Eye (tissue), 1 donor: ENCODE results near the gene CLCF1.

Experiments used
- DNase-seq: peaks from one replicate; pipeline ENCODE4 v3.0.0-alpha.2; 2015

CLCF1 gene

DNA sequence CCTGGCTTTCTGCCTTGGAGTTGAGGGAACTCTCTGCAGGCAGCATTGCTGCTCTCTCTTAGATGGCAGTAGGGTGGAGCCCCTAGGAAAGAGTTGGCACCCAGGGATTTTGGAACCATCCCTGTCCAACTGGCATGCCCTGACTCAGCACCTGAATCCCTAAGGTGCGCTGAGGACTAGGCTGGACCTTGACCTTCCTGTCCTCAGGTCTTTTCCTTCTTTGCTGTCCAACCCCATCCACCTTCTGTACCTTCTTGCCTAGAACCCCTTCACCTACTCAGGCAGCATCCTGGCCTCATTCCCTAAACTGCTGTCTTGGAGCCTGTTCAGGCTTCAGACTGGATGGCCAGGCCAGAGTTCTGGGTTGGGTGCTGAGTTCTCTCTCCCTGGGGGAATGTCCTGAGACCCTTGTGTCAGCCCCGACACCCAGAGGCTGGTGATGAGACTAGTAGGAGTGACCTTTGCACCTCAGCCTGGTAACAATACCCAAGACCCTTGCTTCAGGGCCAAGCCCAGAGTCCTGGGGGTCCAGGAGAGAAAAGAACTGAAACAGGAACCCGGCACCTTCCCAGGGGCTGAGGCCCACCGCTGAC is 17.5 kb downstream of the CLCF1 start:
- DNase-seq, result no peak

GRCh38 chr11:67355023-67355793 is 18.2 kb downstream of the CLCF1 start:
- DNase-seq, result no peak

GRCh38 chr11:67354075-67355022 is 19.0 kb downstream of the CLCF1 start:
- no peak for DNase-seq

GRCh38 chr11:67353317-67354074 is 19.9 kb downstream of the CLCF1 start, which contains the start of gene POLD4:
TSS of gene POLD4 (minus strand) at chr11:67353546. CDS start at chr11:67353399, 147 bp downstream.
- DNase-seq, result peak; percentile 97

GRCh38 chr11:67352546-67353316 is 20.7 kb downstream of the CLCF1 start:
- DNase-seq, result no peak

GRCh38 chr11:67351275-67352005 is 22.0 kb downstream of the CLCF1 start:
- DNase-seq, result peak; percentile 88

- no peak for DNase-seq
Observed at GRCh38 chr11:67349928-67350465, 23.4 kb downstream of the CLCF1 start.

- no peak for DNase-seq
Observed at GRCh38 chr11:67349457-67349856, 23.9 kb downstream of the CLCF1 start.

DNA sequence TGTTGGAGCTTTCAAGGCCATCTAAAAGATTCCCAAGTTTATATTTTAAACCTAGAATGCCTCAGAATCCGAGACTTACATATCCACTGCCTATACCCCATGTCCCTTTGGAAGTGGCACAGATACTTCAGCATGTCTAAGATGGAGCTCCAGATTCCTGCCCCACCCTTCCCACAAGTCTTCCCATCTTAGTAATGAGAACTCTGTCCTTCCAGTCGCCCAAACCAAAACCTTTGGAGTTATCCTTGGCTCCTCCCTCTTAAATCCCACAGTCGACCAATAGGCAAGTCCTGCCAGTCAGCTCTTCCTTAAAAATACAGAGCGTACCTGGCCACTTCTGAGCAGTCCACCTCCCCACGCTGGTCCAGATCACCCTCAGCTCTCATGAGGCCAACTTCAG is 24.4 kb downstream of the CLCF1 start:
- no peak for DNase-seq

- DNase-seq, result no peak
Observed at GRCh38 chr11:67347964-67348749, 25.2 kb downstream of the CLCF1 start.

DNA sequence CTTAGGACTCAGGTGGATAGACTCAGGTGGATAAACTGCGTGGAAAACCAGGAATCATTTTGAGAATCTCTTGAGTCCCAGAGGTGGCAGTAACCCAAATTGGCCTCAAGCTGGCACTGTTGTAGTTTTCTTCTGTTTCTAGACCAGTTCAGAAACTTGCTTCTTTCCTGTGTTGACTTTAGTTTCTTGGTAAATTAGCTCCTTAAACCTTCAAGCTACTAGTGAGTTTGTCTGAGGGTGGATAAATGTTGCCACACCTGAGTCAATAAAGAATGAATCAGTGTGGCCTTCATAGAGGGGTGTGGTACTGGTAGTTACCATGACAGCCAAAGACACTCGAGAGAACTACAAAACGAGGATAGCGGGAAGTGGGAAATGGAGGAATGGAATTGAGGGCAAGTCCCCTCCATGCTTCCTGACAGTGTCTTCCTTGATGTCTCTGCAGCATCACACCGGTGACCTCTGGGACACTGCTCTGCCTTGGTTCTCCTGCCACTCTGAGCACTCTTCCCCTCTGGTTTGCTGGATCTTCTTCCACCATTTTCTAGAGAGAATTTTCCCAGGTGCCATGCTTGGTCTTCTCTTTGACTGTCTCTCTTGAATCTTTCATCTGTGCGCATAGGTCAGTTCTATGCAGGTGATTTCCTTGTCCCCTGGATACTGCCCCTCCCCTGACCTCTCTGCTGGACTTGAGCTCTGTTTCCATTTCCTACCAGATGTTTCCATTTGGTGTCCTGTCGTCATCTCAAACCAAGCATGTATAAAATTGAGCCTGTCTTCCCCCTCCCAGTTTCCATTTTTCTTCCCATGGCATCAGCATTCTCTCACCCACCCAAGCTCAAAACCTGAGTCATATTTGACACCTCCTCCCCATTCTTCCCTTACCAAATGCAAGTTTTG is 27.2 kb downstream of the CLCF1 start:
- no peak for DNase-seq

DNA sequence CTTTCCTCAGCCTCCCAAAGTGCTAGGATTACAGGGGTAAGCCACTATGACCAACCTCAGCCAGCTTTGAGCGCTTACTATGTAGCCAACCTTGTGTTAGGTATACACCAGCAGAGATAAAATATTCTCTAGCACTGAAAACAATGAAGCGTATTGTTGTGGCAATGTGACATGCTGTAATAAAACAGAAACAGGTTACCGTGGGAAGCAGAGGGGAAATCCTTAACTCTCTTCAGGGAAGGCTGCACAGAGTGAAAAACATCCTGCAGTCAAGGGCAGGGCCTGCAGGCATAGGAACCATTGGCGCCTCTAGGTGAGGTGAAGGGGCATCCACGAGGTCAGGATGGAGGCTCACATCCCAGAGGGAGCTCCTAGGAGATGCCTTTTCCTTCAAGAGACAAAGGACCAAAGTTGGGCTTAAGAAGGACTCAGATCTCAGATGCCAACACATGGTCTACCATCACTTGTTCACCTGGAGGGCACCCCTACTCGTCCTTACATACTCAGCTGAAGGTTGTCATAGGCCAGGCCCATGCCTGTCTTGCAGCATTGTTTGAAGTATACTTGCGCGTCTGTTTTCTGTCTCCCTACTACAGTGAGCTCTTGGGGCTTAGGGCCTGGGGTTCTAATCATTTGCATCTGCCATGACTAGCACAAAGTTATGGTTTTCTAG is 28.0 kb downstream of the CLCF1 start:
- DNase-seq, result no peak

DNA sequence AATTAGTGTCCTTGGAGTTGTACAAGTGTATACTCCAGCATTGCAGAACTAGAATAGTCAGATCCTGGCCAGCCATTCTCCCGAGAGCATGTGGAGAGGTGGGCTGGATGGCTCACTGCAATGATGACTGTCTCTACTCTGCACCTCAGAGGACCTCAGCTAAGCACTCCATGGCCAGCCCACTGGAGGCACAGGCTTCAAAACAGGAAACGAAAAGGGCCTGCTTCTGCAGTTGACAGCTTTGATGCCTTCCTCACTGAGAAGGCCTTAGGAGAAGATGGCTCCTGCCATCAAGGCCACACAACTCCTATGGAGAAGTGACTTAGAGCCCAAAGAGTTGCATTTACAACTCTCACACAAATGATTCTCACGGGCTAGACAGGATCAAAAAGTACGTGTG is 29.1 kb downstream of the CLCF1 start:
- no peak for DNase-seq

DNA sequence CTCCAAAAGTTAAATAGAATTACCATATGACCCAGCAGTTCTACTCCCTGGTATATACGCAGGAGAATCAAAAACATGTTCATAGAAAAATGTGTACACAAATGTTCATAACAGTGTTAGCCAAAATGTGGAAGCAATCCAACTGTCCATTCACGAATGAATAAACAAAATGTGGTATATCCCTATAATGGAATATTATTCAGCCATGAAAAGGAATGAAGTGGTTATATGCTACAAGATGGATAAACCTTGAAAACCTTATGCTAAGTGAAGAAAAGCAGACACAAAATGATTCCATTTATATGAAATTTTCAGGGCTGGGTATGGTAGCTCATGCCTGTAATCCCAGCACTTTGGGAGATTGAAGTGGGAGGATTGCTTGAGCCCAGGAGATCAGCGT is 36.1 kb downstream of the CLCF1 start:
- no peak for DNase-seq

GRCh38 chr11:67332081-67332691 is 41.2 kb downstream of the CLCF1 start:
- DNase-seq, result no peak

DNA sequence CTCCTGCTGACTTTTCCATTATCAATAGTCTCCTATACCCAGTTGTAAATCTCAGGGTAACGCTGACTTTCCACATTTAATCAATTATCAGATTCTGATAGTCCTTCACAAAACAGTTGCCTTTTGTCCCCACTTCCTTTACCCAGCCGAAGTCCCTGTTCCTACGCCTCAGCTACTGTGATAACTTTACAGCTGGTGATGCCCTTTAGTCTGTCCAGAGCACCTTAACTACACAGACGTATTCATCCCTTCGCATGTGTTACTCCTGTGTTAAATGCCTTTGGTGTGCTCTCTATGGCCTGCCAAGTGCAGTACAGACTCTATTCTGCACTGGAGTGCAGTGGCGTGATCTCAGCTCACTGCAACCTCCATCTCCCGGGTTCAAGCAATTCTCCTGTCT is 49.9 kb downstream of the CLCF1 start:
- DNase-seq, result no peak

DNA sequence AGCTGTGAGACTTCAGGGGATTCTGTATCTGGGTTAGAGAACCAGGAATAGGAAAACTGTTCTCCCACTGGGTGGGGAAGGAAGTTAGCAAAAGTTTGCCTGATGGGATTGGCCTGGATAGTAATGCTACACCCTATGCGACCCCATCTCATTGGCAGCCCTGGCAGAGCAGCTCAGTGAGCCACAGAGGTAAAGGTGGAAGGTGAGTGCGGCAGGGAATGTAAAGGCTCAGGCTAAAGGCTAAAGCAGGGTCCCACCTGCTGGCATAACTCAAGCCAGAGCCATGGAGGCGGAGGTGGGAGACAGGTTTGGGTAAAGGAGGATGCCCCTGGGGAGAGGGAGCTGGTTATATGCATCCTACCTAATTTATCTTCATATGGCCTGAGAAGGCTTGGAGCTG is 51.3 kb downstream of the CLCF1 start:
- no peak for DNase-seq
